ENCODE results near the gene OGFOD1. TPM values are rescaled to one million over a fixed set of nuclear protein-coding genes. Genes with fewer than 3 reads are reported as not detected.

Gene OGFOD1
- total and polyA plus RNA-seq, 9 of the 15 experiments (the other 6 are each of a cell fraction or from before 2014, with no cell fraction given) = 60.4 to 134 (median 85.8) TPM

DNA sequence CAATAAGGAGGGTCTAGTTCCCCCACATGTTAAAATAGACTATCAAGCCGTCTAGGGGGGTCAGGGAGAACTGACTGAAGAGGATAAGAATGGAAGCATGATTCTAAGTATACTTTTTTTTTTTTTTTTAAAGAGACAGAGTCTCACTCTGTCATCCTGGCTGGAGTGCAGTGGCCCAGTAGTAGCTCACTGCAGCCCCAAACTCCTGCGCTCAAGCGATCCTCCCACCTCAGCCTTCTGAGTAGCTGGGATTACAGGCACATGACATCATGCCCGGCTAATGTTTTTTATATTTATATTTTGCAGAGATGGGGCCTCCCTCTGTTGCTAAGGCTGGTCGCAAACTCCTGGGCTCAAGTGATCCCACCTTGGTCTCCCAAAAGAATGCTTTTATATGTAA is 40.2 kb upstream of the OGFOD1 start:
- ChIA-PET CTCF (ENCODE audit: low intra/inter-chr PET ratio) (no interaction called here), POLR2A (interaction anchor here (1.0 kb wide), 1 partner anchor 11 kb away, joined by 3 read pairs; no protein-coding TSS in a partner anchor)
- peak; percentile 60 for ATAC-seq
- no peaks in the 10 kb centered on the region for H3K9me1 ChIP-seq (ENCODE audit: control insufficient read depth, insufficient read depth, low read length)
- no peak for DNase-seq (ENCODE audit: extremely low read depth in 1 of 4, low spot score in 3 of 4)
- H3K4me1 ChIP-seq (replicated peaks in 1 of 2; ENCODE audit: control insufficient read depth in 2 of 2, insufficient read depth in 2 of 2, low read length in 2 of 2) = peaks cover 0 to 20% of the 10 kb centered on the region in 2 experiments; a peak in 4 of 5 replicates
- H3K27me3 ChIP-seq (ENCODE audit: control insufficient read depth in 2 of 2, insufficient read depth in 2 of 2, low read length in 2 of 2) = no peaks in the 10 kb centered on the region
- no TSS peak for BruUV-seq (replicated peaks)
- in situ Hi-C loops (cut with MboI) = no loop called here
- no peak overlapping the region for H3K27ac ChIP-seq (ENCODE audit: extremely low read depth, low read depth, low read length)
- H3K9me3 ChIP-seq (replicated peaks; ENCODE audit: control insufficient read depth, insufficient read depth, low read depth, low read length) = no peaks in the 10 kb centered on the region
- H3K9ac ChIP-seq (ENCODE audit: insufficient read depth in 1 of 2, low read depth in 2 of 2, low read length in 2 of 2) = no peak overlapping the region
- no peak overlapping the region for H3K4me3 ChIP-seq
- no peak for TF ChIP-seq ZNF232 (CRISPR knock-in tag; IDR thresholded peaks at IDR 0.05)
- TF ChIP-seq, protein P1, sequence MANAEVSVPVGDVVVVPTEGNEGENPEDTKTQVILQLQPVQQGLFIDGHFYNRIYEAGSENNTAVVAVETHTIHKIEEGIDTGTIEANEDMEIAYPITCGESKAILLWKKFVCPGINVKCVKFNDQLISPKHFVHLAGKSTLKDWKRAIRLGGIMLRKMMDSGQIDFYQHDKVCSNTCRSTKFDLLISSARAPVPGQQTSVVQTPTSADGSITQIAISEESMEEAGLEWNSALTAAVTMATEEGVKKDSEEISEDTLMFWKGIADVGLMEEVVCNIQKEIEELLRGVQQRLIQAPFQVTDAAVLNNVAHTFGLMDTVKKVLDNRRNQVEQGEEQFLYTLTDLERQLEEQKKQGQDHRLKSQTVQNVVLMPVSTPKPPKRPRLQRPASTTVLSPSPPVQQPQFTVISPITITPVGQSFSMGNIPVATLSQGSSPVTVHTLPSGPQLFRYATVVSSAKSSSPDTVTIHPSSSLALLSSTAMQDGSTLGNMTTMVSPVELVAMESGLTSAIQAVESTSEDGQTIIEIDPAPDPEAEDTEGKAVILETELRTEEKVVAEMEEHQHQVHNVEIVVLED (CRISPR knock-in tag; IDR thresholded peaks at IDR 0.05) = no peak
- TF ChIP-seq ATF1 (CRISPR knock-in tag; IDR thresholded peaks at IDR 0.05) = no peak
- TF ChIP-seq ATF1 (tag; IDR thresholded peaks at IDR 0.05) = no peak
- peak; percentile 37; the same call in 1 of the 2 replicates for TF ChIP-seq ATF7 (IDR thresholded peaks at IDR 0.05)
- TF ChIP-seq, protein P2, sequence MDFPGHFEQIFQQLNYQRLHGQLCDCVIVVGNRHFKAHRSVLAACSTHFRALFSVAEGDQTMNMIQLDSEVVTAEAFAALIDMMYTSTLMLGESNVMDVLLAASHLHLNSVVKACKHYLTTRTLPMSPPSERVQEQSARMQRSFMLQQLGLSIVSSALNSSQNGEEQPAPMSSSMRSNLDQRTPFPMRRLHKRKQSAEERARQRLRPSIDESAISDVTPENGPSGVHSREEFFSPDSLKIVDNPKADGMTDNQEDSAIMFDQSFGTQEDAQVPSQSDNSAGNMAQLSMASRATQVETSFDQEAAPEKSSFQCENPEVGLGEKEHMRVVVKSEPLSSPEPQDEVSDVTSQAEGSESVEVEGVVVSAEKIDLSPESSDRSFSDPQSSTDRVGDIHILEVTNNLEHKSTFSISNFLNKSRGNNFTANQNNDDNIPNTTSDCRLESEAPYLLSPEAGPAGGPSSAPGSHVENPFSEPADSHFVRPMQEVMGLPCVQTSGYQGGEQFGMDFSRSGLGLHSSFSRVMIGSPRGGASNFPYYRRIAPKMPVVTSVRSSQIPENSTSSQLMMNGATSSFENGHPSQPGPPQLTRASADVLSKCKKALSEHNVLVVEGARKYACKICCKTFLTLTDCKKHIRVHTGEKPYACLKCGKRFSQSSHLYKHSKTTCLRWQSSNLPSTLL (IDR thresholded peaks at IDR 0.05) = no peak
- TF ChIP-seq CEBPG (CRISPR knock-in tag; IDR thresholded peaks at IDR 0.05) = no peak
- peak in 1 of 2 experiments; percentile 42; a peak in 1 of 4 replicates for TF ChIP-seq CEBPG (tag; conservative IDR thresholded peaks at IDR 0.05 in 1 of 2, IDR thresholded peaks at IDR 0.05 in 1 of 2)
- TF ChIP-seq, protein P3, sequence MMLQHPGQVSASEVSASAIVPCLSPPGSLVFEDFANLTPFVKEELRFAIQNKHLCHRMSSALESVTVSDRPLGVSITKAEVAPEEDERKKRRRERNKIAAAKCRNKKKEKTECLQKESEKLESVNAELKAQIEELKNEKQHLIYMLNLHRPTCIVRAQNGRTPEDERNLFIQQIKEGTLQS (IDR thresholded peaks at IDR 0.05) = peak; percentile 57
- TF ChIP-seq, protein P3 (CRISPR knock-in tag; conservative IDR thresholded peaks at IDR 0.05) = no peak
- TF ChIP-seq, protein P4, sequence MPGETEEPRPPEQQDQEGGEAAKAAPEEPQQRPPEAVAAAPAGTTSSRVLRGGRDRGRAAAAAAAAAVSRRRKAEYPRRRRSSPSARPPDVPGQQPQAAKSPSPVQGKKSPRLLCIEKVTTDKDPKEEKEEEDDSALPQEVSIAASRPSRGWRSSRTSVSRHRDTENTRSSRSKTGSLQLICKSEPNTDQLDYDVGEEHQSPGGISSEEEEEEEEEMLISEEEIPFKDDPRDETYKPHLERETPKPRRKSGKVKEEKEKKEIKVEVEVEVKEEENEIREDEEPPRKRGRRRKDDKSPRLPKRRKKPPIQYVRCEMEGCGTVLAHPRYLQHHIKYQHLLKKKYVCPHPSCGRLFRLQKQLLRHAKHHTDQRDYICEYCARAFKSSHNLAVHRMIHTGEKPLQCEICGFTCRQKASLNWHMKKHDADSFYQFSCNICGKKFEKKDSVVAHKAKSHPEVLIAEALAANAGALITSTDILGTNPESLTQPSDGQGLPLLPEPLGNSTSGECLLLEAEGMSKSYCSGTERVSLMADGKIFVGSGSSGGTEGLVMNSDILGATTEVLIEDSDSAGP (CRISPR knock-in tag; IDR thresholded peaks at IDR 0.05) = peak; percentile 78; the same call in 1 of the 2 replicates
- TF ChIP-seq ZNF444 (CRISPR knock-in tag; IDR thresholded peaks at IDR 0.05) = no peak
- TF ChIP-seq, protein P5, sequence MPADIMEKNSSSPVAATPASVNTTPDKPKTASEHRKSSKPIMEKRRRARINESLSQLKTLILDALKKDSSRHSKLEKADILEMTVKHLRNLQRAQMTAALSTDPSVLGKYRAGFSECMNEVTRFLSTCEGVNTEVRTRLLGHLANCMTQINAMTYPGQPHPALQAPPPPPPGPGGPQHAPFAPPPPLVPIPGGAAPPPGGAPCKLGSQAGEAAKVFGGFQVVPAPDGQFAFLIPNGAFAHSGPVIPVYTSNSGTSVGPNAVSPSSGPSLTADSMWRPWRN (IDR thresholded peaks at IDR 0.05; ENCODE audit: low read depth) = no peak
- TF ChIP-seq SMARCA5 (IDR thresholded peaks at IDR 0.05) = no peak
- no peak for TF ChIP-seq PURB (CRISPR knock-in tag; IDR thresholded peaks at IDR 0.05; ENCODE audit: low read depth)
- TF ChIP-seq CREB1 (IDR thresholded peaks at IDR 0.05) = no peak
- no peak for TF ChIP-seq CREB1 (CRISPR knock-in tag; IDR thresholded peaks at IDR 0.05)
- peak; percentile 91 for TF ChIP-seq ZNF384 (IDR thresholded peaks at IDR 0.05; ENCODE audit: low read depth, low read length)
- H4K20me1 ChIP-seq (replicated peaks; ENCODE audit: control insufficient read depth, insufficient read depth, low read length) = peaks cover 8% of the 10 kb centered on the region
- peaks cover 44% of the 10 kb centered on the region for H3K79me2 ChIP-seq (ENCODE audit: control insufficient read depth, insufficient read depth, low read length)
- 44% methylated on average over 5 of the region's 5 CpGs for WGBS (ENCODE audit: insufficient coverage, low coverage, missing lambda C conversion rate)
- intact Hi-C loops (cut with micrococcal nuclease) = no loop called here
- FAIRE-seq = no peak
- peaks cover 64% of the 10 kb centered on the region for H3K36me3 ChIP-seq (ENCODE audit: control insufficient read depth, insufficient read depth, low read length)
- H3K4me2 ChIP-seq (ENCODE audit: insufficient read depth, low read length) = no peak overlapping the region
- H2AFZ ChIP-seq (ENCODE audit: low read depth, low read length) = no peak overlapping the region
